HG03442 (cell line): Measurements from ENCODE around the gene HSD17B4.
"Not testable (repeated sequence)": the region's sequence is repeated elsewhere in the genome, so short reads cannot be mapped to it uniquely, and the experiment has no call there.

Experiments used
- ATAC-seq: cut with Tn5 transposase; IDR thresholded peaks from one replicate; pipeline ENCODE4 v1.9.1; 2021; ENCODE audit warnings: mild to moderate bottlenecking, moderate library complexity; ENCODE audit not compliant: unreplicated experiment

The HSD17B4 gene

GRCh38 chr5:119432674-119433237 lies 19.5 kb upstream of the HSD17B4 start:
- ATAC-seq: not testable (repeated sequence)

GRCh38 chr5:119435436-119436132 lies 16.7 kb upstream of the HSD17B4 start:
- peak; percentile 86 for ATAC-seq

- not testable (repeated sequence) for ATAC-seq
Observed at GRCh38 chr5:119437785-119438586, 14.3 kb upstream of the HSD17B4 start.

GRCh38 chr5:119438587-119438917 lies 13.7 kb upstream of the HSD17B4 start:
- not testable (repeated sequence) for ATAC-seq

GRCh38 chr5:119439140-119439631 lies 13.1 kb upstream of the HSD17B4 start:
- ATAC-seq: peak; percentile 36

- ATAC-seq: not testable (repeated sequence)
Observed at GRCh38 chr5:119439632-119440031, 12.7 kb upstream of the HSD17B4 start.

GRCh38 chr5:119444643-119445042 lies 7.7 kb upstream of the HSD17B4 start:
- not testable (repeated sequence) for ATAC-seq

- ATAC-seq: no peak
Observed at GRCh38 chr5:119445544-119445943, 6.8 kb upstream of the HSD17B4 start.

- ATAC-seq: no peak
Observed at GRCh38 chr5:119449882-119450281, 2.4 kb upstream of the HSD17B4 start.

- ATAC-seq: not testable (repeated sequence)
Observed at GRCh38 chr5:119450627-119451026, 1.7 kb upstream of the HSD17B4 start.

GRCh38 chr5:119451561-119451960 lies 736 bp upstream of the HSD17B4 start:
- no peak for ATAC-seq

GRCh38 chr5:119452060-119452372 lies 281 bp upstream of the HSD17B4 start:
- no peak for ATAC-seq

- ATAC-seq: peak; percentile 5
Observed at GRCh38 chr5:119453040-119453373, 710 bp downstream of the HSD17B4 start.

- ATAC-seq: no peak
Observed at GRCh38 chr5:119454171-119454570, 1.9 kb downstream of the HSD17B4 start.

GRCh38 chr5:119458911-119459632 lies 6.8 kb downstream of the HSD17B4 start:
- ATAC-seq: no peak

GRCh38 chr5:119465640-119466039 lies 13.3 kb downstream of the HSD17B4 start:
- ATAC-seq: no peak

- ATAC-seq: no peak
Observed at GRCh38 chr5:119468286-119468685, 16.0 kb downstream of the HSD17B4 start.

GRCh38 chr5:119470105-119470763 lies 17.9 kb downstream of the HSD17B4 start:
- peak; percentile 78 for ATAC-seq

GRCh38 chr5:119470851-119471451 lies 18.7 kb downstream of the HSD17B4 start:
- peak; percentile 41 for ATAC-seq

GRCh38 chr5:119473241-119473640 lies 20.9 kb downstream of the HSD17B4 start:
- ATAC-seq: no peak
